NCI-H187 treated with DMSO at 0.1 percent for 48 hours (cell line): ENCODE results near the gene CD44.

Source experiments
- DNase-seq: peaks from one replicate; lab custom pipeline; 2025; lab: John Stamatoyannopoulos, UW

The CD44 gene

GRCh38 chr11:35177370-35177769, 38.4 kb downstream of the CD44 start:
- peak; percentile 72 for DNase-seq

DNA sequence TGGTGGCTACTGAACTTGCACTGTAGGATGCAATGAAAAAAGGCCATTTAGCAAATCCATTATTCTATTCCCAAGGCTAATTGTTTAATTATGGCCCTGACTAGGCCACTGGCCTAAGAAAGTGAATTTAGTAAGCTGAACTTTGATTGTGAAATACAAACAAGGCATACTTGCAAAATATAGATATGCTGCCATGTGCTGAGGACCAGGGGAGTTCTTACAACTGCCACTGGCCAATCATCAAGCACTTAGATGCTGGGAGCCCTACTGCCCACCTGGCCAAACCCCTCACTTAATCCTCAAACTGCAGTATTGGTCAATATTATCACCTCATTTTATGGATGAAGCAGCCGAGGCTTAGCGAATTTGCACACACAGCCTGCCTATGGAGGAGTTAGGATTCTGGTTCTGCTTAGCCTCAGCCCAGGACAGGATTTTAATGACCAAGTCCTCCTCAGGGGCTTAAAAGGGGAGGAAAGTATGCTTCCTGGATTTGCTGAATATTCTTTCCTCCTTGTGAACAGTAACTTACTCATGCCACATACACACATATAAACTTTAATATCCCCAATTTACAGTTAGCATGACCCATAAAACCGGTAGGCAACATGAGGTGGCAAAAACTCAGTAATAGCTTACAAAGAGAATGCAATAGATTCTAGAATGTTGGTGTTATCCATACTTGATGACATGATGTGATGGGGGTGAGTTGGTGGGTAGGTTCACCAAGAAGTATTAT, 39.3 kb downstream of the CD44 start:
- DNase-seq, result no peak

GRCh38 chr11:35178873-35179272, 39.9 kb downstream of the CD44 start:
- DNase-seq, result no peak

DNA sequence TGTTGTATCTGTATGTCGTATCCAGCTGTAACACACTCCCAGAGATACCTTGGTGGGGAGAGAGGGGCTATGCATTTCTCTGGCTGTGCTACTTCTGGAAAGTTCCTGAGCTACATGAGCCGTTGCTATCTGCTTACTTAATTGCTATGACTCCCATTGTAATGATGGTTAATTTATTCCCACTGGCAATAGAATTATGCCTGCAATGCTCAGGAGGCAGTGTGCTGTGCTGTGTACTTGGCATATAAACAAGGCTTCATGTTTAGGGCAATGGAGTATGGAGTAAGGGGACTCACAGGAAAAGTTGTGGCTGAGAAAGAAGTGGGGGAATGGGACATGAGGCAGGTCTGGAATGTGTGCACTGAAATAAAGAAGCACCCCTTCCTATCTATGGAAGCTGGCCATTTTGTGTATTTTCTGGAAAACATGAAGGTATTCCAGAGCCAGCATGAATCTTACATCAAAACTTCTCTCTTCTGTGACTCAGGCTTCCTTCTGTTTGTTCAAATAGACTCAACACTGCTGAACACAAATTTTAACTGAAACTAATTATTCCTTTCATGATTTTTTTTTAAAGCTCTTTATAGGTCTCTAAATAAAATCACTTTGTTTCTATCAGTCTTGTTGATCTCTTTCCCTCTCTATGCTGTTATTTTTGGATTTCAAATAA, 40.6 kb downstream of the CD44 start:
- no peak for DNase-seq

DNA sequence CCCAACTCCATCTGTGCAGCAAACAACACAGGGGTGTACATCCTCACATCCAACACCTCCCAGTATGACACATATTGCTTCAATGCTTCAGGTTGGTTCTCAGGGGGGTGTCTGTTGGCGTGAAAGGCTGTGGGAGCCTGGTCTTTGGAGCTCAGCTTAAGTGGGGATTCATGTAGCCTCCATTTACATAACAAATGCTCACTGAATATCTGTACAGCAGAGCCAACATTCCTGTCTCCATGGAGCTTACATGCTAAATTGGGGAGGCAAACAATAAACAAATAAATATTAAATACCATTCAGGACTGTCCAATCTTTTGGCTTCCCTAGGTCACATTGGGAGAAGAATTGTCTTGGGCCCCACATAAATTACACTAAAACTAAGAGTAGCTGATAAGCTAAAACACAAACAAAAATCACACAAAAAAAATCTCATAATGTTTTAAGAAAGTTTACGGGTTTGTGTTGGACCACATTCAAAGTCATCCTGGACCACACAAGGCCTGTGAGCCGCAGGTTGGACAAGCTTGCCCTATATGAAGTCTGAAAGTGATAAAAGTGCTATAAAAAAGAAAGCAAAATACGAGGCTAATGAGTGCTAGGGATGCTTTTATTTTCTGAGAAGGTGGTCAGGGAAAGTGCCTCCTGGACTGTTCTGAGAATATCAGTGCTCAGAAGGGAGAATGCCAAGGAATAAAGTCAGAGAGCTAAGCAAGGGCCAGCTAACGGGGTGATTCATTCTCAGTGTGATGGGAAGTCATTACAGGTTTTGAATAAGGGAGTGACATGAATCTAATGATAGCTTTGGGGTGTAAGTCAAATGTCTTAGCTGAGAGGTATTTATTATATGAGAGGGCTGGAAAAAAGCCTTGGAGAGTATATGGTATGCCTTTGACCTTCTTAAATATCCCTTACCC, 41.6 kb downstream of the CD44 start:
- DNase-seq, result no peak

DNA sequence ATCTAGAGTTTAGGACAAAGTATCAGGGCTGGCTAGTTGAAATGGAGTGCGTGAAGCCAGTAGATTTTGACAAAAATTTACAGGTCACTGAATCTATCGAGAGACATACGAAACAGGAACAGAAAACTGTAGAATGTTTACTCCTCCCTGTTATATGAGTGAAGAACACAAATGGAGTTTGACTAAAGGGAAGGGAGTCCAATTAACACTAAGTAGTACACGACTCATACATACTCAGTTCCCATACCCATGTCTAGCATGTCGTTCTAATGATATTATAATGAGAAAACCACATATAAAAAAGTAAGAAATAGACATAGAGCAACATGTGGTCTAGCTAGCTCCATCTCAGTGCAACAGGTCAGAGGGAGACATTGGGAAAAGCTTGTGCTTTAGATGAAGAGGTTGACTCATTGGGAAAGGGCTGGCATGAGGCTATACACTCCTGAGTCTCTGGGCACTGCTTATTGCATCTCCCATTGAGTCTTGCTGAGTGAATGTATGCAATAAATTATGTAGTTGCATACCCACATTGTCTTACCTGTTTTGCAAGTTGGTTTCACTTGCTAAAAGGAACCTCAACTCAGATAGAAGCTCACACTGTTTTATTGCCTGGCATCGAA, 43.5 kb downstream of the CD44 start:
- DNase-seq, result no peak

- DNase-seq, result no peak
These were observed 44.5 kb downstream of the CD44 start for GRCh38 chr11:35183326-35183925.

GRCh38 chr11:35185696-35186095, 46.7 kb downstream of the CD44 start:
- no peak for DNase-seq

DNA sequence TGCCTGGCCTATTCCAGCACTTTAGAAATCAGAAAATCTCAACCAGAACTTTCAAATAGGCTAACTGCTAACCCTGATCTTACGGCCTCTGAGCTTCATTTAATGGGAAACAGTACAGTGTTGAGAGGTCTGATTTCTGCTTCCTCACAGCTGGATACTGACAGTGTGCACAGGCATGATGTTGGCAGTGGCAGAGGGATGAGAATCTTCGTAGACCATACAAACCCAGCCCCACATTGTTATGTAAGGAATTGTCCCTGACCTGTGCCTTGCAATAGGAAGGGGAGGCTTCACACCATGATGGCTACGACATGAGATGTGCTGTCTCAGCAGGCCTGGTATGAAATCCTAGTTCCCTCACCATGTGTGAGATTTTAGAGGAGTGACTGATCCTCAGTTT, 49.0 kb downstream of the CD44 start:
- DNase-seq, result no peak

GRCh38 chr11:35190804-35191348, 51.9 kb downstream of the CD44 start:
- DNase-seq, result no peak

GRCh38 chr11:35192347-35192746, 53.4 kb downstream of the CD44 start:
- no peak for DNase-seq

DNA sequence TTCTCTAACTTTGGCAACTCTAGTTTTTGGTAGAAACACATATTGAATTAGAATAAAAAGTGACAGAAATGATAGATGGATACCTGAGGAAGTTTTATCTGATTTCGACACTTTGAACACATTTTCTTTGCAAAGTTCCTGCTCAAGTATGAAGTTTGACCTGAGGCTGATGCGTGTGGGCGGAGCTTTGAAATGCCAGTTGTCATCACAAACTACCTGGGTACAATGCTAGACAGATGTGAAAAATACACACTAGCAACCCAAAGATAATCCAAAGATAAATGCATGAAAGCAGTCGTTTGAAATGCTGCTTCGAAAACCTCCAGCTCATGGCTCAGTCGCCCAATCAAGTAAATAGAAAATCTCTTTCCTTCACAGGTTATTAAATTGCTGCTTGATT, 54.8 kb downstream of the CD44 start:
- DNase-seq, result no peak

DNA sequence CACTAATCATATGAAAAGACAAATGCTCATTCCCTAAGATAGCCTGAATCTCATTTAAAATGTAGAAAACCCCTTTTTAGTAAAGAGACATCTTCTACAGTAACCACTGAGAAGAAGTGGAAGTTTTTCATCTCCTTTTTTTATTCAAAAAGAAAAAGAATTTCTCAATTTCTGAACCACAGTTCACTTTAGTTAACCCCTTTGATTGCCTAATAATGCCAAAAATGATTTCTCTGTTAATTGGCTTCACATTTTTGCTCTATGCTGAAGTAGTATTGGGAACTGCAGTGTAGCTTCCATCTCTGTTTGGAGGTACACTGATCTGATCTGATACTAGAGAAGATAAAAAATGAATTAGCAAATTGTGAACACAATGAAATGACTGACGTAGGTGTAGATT, 58.3 kb downstream of the CD44 start:
- no peak for DNase-seq

DNA sequence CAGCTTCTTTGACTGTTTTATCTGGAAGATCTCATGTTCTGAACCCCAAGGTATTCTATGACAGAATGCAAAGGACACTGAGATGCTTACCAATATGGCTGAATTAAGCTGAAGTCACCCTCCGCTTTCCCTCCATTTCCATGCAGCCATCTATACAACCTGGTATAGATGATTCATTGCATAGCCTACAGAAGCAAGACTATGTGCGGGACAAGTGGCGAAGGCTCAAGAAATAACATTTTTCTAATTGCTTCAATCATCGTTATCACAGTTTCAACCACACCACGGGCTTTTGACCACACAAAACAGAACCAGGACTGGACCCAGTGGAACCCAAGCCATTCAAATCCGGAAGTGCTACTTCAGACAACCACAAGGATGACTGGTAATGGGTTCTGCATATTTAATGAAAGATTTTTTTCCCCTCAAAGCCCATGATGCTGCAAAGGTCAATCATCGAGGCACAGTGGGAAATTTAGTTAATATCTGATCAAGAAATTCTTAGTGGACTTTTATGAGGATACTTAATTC, 61.9 kb downstream of the CD44 start:
- no peak for DNase-seq

GRCh38 chr11:35204614-35205013, 65.6 kb downstream of the CD44 start:
- no peak for DNase-seq

GRCh38 chr11:35206616-35207015, 67.6 kb downstream of the CD44 start:
- no peak for DNase-seq

DNA sequence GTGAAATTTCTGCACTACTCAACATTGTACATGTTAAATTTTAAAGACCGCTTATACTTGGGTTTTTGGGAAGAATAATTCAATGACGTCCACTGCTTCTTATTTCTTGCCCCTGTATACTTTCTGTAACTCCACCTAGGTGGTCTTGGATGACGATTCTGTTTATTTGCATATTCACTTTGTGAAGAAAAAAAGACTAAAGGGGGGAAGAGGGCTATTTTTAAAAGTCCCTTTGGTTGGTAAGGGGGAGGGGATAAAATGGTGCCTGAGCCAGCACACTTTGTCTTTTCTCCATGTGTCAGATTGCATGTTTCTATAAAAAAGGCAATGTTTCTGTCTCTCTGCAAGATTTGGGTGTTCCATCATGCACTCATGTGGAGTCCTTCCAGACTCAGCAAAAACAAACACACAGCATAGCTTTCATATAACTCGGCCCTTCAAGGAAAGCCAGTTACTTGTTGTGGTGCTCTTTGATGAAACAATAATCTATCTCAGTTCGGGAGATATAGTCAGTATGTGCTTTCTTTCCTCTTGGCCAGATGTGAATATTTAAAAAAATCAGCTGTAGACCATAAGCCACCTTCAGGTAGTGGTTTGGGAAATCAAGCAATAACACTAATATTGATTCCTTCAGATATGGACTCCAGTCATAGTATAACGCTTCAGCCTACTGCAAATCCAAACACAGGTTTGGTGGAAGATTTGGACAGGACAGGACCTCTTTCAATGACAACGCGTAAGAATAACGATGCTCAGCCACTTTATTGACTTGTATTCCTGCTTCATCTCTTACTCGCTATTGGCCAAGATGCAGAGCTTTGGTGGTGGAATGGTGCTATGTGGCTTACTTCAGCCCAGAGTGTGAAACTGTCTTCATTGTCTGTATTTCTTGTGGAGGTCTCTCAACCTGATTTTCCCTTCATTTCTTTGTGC, 68.8 kb downstream of the CD44 start:
- no peak for DNase-seq

DNA sequence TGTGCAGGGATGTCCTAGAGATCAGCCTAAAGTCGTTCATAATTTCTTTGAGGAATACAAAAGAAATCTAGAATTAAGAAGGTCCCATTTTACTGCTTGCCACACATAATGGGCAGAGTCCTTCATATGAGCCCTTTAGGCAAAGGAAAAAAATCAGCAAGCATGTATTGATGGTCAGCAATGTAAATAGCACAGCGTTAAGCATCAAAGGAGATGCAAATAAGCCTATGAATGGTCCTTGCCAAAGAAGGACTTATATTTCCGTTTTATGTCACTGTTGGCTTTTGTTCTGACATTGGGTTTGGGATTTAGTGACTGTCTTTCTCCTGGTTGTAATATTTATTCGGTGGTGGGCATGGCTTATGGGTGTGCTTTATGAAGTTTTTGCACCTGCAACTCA, 69.8 kb downstream of the CD44 start:
- no peak for DNase-seq

- no peak for DNase-seq
These were observed 72.0 kb downstream of the CD44 start for GRCh38 chr11:35210876-35211546.

GRCh38 chr11:35211952-35212351, 73.0 kb downstream of the CD44 start:
- no peak for DNase-seq
